ENCODE results near the gene SPARCL1.

DNA sequence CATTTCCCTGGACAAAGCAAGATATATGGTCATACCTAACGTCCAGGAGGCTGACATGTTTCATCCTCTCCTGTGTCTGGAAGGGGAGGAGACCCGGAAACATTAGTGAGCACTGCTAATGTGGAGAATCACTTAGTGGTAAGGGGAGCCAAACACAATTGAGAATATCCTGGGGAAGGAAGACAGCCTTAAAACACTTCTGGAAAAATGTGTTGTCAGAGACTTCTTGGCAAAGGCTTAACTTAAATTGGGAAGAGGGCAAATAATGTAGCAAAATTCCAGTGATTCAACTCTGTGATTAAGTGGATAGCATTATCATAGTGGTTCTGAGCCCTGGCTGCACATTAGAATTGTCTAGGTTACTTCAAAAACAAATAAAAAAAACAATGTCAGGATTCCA, 39.5 kb downstream of the SPARCL1 start:
- no peak for TF ChIP-seq POLR2A (IDR thresholded peaks at IDR 0.05)
- TF ChIP-seq, protein P1, sequence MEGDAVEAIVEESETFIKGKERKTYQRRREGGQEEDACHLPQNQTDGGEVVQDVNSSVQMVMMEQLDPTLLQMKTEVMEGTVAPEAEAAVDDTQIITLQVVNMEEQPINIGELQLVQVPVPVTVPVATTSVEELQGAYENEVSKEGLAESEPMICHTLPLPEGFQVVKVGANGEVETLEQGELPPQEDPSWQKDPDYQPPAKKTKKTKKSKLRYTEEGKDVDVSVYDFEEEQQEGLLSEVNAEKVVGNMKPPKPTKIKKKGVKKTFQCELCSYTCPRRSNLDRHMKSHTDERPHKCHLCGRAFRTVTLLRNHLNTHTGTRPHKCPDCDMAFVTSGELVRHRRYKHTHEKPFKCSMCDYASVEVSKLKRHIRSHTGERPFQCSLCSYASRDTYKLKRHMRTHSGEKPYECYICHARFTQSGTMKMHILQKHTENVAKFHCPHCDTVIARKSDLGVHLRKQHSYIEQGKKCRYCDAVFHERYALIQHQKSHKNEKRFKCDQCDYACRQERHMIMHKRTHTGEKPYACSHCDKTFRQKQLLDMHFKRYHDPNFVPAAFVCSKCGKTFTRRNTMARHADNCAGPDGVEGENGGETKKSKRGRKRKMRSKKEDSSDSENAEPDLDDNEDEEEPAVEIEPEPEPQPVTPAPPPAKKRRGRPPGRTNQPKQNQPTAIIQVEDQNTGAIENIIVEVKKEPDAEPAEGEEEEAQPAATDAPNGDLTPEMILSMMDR (IDR thresholded peaks at IDR 0.05 in 4 of 5, conservative IDR thresholded peaks at IDR 0.05 in 1 of 5), result no peak
